GM21825 (cell line): ENCODE data around the gene PIANP.
"Not testable (repeated sequence)": the region's sequence is repeated elsewhere in the genome, so short reads cannot be mapped to it uniquely, and the experiment has no call there.

Experiments used
- ATAC-seq: cut with Tn5 transposase; IDR thresholded peaks from one replicate; pipeline ENCODE4 v1.9.1; 2021; ENCODE audit warnings: mild to moderate bottlenecking, moderate library complexity; ENCODE audit not compliant: unreplicated experiment

The PIANP gene

DNA sequence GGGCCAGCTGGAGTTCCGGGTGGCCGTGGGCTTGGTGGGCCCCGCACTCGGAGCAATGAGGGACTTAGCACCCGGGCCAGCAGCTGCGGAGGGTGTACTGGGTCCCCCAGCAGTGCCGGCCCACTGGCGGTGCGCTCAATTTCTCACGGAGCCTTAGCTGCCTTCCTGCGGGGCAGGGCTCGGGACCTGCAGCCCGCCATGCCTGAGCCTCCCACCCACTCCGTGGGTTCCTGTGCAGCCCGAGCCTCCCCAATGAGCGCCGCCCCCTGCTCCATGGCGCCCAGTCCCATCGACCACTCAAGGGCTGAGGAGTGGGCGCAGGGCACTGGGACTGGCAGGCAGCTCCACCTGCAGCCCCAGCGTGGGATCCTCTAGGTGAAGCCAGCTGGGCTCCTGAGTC, 7.7 kb upstream of the PIANP start:
- ATAC-seq: not testable (repeated sequence)

DNA sequence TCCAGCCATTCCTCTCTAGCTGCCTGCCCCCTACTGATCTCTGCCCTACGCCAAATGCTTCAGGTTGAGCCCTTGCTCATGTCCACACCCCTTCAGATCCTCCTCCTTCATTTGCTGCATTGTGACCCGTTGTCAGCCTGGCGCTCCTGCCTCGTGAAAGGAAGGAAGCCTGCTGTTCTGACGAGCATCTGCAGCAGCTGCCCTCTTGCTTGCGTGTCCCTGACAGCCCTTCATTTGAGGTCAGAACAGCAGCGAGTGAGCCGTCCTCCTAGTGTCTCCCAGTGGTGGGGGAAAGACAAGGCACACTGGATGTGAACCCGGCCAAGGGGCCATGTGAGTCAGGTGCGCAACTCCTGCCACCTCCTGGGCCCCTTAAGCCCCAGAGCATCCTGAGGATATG, 3.0 kb upstream of the PIANP start:
- ATAC-seq: no peak

DNA sequence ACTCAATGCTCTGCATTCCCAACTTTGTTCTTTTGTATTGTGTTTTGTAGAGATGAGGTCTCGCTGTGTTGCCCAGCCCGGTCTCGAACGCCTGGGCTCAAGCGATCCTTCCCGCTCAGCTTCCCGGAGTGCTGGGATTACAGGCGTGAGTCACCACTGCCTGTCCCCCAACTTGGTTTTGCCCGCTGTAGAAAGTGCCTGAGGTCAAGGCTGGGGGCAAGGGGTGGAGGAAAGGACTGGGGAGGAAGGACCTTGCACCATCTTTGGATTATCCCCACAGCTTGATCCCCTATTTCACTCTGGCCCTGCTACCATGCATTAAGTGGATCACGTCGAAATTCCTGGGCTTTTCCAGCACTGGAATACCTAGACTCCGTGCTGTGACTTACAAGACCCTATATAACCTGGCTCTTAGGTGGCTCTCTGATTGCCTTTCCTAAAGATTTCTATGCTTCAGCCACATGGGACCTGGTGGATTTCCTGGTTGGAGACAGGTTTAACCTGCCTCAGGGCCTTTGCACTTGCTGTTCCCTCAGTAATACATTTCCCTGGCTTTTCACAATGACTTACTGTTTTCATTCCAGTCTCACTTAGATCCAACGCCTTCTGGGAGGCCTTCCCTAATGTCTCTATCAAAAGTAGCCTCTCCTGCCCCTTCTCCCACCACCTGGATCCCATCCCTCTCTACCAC, 608 bp upstream of the PIANP start:
- ATAC-seq: no peak

- ATAC-seq: no peak
These were observed 498 bp downstream of the PIANP start for GRCh38 chr12:6699989-6700645.

DNA sequence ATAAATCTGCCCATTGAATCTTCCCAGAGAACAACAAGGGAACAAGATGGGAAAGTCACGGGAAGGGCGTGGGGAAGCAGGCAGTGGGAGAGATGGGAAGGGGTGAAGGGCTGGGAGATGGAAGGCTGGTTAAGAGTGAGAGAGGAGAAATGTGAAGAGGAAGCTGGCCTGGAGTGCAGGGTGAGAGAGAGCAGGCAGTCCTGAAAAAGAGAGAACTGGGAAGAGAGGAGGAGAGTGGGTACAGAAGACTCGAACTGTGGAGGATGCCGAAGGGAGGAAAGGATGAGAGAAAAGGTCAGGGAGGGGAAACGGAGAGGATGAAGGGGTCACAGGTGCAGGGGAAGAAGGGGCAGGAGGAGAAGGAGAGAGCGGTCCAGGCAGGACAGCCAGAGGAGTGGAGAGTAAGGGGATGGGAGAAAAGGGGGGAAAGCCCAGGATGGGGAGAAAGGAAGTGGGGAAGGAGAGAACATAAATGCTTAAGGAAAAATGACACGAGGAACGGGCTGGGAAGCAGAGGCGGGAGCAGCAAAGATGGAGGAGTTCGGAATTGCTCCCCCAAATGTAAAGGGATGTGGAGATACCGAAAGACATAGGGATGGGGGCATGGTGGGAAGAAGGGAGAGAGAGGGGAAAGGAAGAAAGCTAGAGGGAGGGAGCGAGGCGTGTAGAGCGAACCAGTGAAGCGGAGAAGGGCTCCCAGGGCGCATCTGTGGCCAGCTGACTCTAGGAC, 1.2 kb downstream of the PIANP start:
- ATAC-seq: no peak

DNA sequence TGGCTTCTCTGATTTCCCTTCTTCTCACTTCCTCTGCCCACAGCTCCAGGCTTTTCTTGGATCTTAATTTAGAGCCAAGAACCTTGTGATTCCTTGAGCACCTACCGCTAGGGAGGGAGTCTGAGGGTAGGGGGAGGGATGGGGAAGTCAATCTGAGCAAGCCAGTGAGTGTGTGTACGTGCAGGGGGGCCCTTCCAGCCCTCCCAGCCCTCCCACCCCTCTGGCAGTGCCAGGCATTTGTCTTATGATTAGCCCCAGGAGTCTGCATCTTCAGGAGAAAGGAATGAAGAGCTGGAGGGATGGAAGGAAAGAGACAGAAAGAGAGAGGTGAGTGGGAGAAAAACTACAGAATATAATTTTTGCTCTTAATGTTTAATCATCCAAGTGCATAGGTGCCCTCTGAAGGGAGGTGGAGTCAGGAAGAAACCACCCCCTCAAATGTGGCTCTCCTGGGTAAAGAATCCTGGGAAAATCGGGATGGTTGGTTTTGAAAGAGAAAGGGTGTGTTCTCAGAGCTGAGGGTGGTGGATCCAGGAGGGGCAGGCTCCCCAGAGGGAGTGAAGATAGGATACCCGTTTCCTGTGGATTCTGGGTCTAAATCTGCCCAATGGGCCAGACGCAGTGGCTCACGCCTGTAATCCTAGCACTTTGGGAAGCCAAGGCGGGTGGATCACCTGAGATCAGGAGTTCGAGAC, 2.1 kb downstream of the PIANP start:
- ATAC-seq: no peak

DNA sequence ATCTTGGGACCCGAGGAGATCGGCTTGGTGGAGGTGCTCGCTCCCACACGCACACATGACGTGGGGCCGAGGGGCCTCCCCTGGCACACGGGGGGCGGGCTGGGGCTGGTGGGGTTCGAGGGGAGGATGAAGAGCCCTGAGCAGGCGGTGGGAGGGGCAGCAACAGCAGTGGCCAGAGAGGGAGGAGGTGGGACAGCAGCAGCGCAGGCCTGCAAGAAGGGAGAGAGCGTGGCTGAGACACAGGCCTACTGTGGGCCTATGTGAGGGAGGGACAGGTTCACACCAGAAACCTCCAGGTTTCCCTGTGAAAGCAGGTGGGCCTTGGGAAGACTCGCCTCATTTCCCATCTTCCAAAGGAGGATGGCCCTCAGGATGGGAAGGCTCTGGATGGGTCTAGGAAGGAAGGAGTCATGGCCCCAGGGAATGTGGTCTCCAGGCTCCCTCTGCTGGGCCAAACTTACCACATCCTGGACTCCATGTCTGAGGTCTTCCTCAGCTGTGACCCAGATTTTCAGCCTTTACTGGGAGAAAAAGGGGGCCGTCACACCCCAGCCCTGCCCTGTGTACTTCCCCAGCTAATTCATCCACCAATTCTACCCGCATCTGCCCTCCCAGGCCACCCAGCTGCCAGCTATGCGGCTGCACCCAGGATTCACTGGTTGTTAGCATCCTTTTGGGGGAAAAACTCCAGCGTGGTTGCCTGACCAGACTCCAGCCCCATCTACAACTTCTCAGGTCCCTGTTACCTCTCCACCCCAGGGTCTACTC, 2.8 kb downstream of the PIANP start:
- ATAC-seq: no peak

DNA sequence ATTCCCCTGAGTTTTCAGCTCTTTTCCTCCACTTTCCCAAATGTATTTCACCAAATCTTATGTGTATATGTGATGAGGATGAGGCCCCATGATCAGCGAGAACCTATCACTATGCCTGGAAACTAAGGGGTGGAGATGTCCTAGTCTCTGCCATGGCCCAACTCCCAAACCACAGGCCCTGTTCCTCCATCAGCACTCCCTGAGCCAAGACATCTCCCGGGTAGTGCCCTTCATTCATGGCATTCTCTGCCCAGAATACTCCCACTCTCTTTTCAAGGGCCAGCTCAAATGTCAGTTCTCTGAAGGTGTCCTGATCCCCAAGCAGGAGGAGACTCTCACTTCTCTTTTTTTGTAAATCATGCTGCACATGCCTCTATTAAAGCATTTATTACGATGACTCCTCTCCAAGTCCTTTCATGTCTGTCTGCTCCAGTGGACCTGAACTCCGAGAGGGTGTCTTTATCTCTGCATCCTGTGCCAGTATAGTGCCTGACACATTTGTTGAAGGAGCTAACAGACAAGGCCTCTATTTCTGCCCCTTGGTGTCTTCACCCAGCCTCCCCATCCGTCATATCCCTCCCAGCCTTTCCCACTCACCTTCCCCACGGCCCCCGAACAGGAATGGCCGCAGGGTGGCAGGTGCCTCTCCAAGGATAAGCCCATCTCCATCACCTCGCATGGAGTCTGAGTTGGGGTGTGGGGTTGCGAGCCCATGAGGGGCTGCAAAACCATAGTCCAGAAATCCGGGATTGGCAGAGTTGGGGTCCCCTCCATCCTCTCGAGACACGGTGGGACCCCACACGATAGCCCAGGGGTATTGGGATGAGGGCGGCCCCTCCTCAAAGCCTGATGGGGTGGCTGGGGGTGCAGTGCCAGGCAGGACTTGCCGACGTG, 3.7 kb downstream of the PIANP start:
- ATAC-seq: no peak

DNA sequence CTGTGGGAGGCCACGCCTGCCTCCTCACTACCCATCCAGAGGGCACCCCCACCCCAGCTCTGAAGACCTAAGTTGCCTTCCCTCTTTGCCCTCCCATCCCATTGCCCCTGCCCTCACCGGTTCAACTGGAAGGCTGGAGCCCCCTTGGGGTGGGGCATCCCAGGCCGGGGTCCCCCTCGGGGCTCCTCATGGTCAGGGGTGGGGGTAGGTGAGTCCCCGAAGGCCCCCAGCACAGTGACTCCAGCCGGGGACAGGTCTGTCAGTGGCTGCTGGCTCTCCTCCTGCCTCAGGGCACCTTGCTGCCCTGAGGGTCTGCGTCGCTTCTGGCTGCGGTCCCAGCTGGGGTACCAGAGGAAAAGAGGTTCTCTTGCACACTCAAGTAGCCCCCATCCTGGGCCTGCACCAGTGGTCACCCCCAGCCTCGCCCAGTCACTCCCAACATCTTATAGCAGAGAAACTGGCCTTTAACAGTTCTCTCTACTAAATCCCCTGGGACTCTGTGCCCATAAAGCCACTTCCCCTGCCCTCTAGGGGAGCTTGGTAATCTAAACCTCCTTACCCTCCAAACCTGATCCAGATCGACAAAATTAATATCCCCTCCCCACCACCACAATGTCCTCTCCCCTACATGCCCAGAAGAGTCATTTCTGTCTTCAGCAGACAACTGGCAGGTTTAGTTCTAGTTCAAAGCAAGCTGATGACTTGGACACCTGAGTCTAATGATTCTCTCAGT, 5.1 kb downstream of the PIANP start:
- no peak for ATAC-seq

GRCh38 chr12:6694701-6695100, 5.9 kb downstream of the PIANP start:
- ATAC-seq: no peak

DNA sequence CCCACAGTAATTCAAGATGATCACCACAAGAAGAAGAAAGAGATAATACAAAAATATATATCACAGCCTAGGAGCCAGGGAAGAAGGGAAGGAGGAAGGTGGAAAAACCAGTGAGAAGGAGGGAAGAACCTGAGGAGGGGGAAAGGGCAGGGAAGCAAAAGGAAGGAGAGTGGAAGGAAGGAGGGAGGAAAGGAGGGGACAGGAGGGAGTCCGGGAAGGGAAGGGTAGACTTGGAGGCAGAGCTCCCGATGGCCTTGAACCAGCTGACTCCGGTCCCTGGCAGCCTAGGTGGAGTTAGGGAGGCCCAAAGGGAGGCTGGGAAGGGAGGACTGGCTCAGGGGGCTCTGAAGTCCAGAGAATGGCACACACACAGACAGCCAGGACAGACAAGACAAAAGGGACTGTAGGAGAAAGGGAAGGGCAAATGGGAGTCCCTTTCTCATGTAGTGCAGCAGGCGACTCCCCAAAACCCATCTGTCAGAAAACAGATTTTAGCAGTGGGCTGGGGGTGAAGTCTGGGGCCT, 6.7 kb downstream of the PIANP start:
- ATAC-seq: no peak

DNA sequence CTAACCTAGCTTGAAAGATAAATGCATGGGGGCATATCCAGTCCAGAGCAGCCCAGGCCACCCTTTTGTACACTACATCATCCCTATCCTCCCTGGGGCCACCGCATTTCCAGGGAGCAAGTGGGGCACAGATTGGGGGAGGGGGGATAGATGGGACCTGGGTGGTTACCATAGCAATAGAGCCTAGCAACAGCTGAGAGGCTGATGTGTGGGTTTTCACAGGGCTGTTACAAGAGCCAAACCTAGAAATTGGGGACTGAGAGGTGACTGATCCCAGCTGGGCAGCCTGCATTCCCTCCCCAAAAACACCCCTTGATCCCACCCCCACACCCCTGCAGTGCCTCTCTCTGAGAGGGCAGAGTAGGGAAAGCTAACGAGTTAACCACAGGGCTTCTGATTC, 7.7 kb downstream of the PIANP start:
- ATAC-seq: no peak

GRCh38 chr12:6691473-6691872, 9.1 kb downstream of the PIANP start:
- ATAC-seq: no peak

GRCh38 chr12:6688999-6689882, 11.4 kb downstream of the PIANP start, which contains the start of gene ZNF384:
Gene ZNF384 (minus strand): TSS chr12:6689375. CDS start chr12:6679520, 9,855 bp downstream.
- ATAC-seq: peak; percentile 76

GRCh38 chr12:6688543-6688998, 12.0 kb downstream of the PIANP start:
- peak; percentile 5 for ATAC-seq

GRCh38 chr12:6685814-6686213, 14.8 kb downstream of the PIANP start:
- no peak for ATAC-seq

- no peak for ATAC-seq
These were observed 16.0 kb downstream of the PIANP start for GRCh38 chr12:6684609-6685008.

DNA sequence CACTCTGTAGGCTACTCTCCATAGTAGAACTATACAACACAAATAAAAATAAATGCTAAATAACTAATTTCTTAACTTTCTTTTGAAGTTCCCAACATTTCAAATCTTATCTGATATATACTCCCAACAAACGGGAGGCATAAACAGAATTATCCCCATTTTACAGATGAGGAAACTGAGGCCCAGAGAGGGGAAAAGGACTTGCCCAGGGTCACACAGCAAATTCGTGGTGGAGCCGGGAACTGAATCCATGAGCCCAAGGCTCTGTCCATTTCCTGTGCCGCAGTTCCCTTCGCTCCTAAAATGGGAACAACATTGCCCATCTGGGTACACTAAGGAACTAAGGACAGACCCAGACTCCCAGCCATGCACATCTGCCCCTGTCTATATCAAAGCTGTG, 23.7 kb downstream of the PIANP start:
- no peak for ATAC-seq
